Suprapubic skin (tissue), 4 donors: ENCODE results near the gene CYP51A1.

Experiments
- CTCF ChIP-seq, 2 donors: fragments of 200-600 bp in 1 of 2; fragments of 450-650 bp in 1 of 2; sonication (generic) in 1 of 2; IDR thresholded peaks; one replicate each; pipeline ENCODE4 v1.5.1; 2016 to 2019; ENCODE audit warnings: antibody characterized with exemption in 2 of 2, mild to moderate bottlenecking in 1 of 2, moderate library complexity in 1 of 2
- POLR2A ChIP-seq, 2 donors: fragments of 450-650 bp; IDR thresholded peaks; one replicate each; pipeline ENCODE4 v1.6.1; 2017; ENCODE audit warnings: antibody characterized with exemption in 2 of 2, mild to moderate bottlenecking in 2 of 2, moderate library complexity in 2 of 2
- POLR2AphosphoS5 ChIP-seq, 3 donors: sonication (generic); formaldehyde crosslinking; IDR thresholded peaks; one replicate each; pipeline ENCODE4 v1.6.1; 2017; ENCODE audit warnings: antibody characterized with exemption in 3 of 3

- TF ChIP-seq CTCF (IDR thresholded peaks at IDR 0.05) (no peak), POLR2AphosphoS5 (IDR thresholded peaks at IDR 0.05) (no peak), POLR2A (IDR thresholded peaks at IDR 0.05) (no peak)
These were observed 3.3 kb upstream of the CYP51A1 start for GRCh38 chr7:92137557-92137956.
